Nephron (organoid): ENCODE data around the gene SLC9A3.
"Not testable (repeated sequence)": the region's sequence is repeated elsewhere in the genome, so short reads cannot be mapped to it uniquely, and the experiment has no call there.

Source experiments
- H3K27ac Mint-ChIP-seq, 3 experiments: 2 replicates each; pipeline ENCODE4 v1.8.0; 2020; ENCODE audit warnings: mixed read lengths in 3 of 3, mild to moderate bottlenecking in 2 of 3, moderate library complexity in 1 of 3
- H3K27me3 Mint-ChIP-seq: 2 replicates; pipeline ENCODE4 v1.8.0; 2021; ENCODE audit warnings: low read depth, mild to moderate bottlenecking, moderate library complexity, mixed read lengths
- H3K36me3 Mint-ChIP-seq: 2 replicates; pipeline ENCODE4 v1.8.0; 2020; ENCODE audit warnings: low read depth, mixed read lengths
- H3K4me1 Mint-ChIP-seq: 2 replicates; pipeline ENCODE4 v1.8.0; 2020; ENCODE audit warnings: mixed read lengths
- H3K4me3 Mint-ChIP-seq, 3 experiments: 2 replicates each; pipeline ENCODE4 v1.8.0; 2020; ENCODE audit warnings: mild to moderate bottlenecking in 3 of 3, mixed read lengths in 3 of 3, moderate library complexity in 2 of 3
- H3K9me3 Mint-ChIP-seq: 2 replicates; pipeline ENCODE4 v1.8.0; 2020; ENCODE audit warnings: mixed read lengths
- CTCF ChIP-seq, 3 experiments: fragments of 200-600 bp; sonication (generic); IDR thresholded peaks; one replicate each; pipeline ENCODE4 v1.5.0; 2021; ENCODE audit warnings: antibody characterized with exemption in 3 of 3; ENCODE audit not compliant: unreplicated experiment in 3 of 3

SLC9A3 gene

GRCh38 chr5:488744-489688 lies 35.2 kb downstream of the SLC9A3 start:
- no peaks in the 10 kb centered on the region for H3K36me3 Mint-ChIP-seq
- H3K9me3 Mint-ChIP-seq, result no peaks in the 10 kb centered on the region
- no peak overlapping the region for H3K4me3 Mint-ChIP-seq
- H3K27me3 Mint-ChIP-seq, result peaks cover 45% of the 10 kb centered on the region
- H3K4me1 Mint-ChIP-seq, result no peaks in the 10 kb centered on the region
- no peak for TF ChIP-seq CTCF (IDR thresholded peaks at IDR 0.05; ENCODE audit: unreplicated experiment in 3 of 3)
- no peak overlapping the region for H3K27ac Mint-ChIP-seq

- Mint-ChIP-seq H3K4me3 (no peak overlapping the region), H3K27ac (no peak overlapping the region), H3K4me1 (no peaks in the 10 kb centered on the region), H3K36me3 (no peaks in the 10 kb centered on the region), H3K27me3 (peaks cover 37% of the 10 kb centered on the region), H3K9me3 (no peaks in the 10 kb centered on the region)
- no peak for TF ChIP-seq CTCF (IDR thresholded peaks at IDR 0.05; ENCODE audit: unreplicated experiment in 3 of 3)
Measured at GRCh38 chr5:488241-488640, 36.0 kb downstream of the SLC9A3 start.

- H3K27me3 Mint-ChIP-seq, result peaks cover 25% of the 10 kb centered on the region
- not testable (repeated sequence) for H3K4me3 Mint-ChIP-seq, H3K36me3 Mint-ChIP-seq, H3K9me3 Mint-ChIP-seq, H3K27ac Mint-ChIP-seq, H3K4me1 Mint-ChIP-seq
Measured at GRCh38 chr5:486597-486996, 37.7 kb downstream of the SLC9A3 start.

GRCh38 chr5:485946-486491 lies 38.2 kb downstream of the SLC9A3 start:
- Mint-ChIP-seq H3K36me3 (no peaks in the 10 kb centered on the region), H3K9me3 (no peaks in the 10 kb centered on the region), H3K27me3 (peaks cover 22% of the 10 kb centered on the region), H3K4me3 (no peak overlapping the region), H3K27ac (no peak overlapping the region), H3K4me1 (no peaks in the 10 kb centered on the region)
- no peak for TF ChIP-seq CTCF (IDR thresholded peaks at IDR 0.05; ENCODE audit: unreplicated experiment in 3 of 3)

GRCh38 chr5:485113-485945 lies 38.9 kb downstream of the SLC9A3 start:
- Mint-ChIP-seq H3K4me3 (no peak overlapping the region), H3K9me3 (no peaks in the 10 kb centered on the region), H3K36me3 (no peaks in the 10 kb centered on the region), H3K27me3 (peaks cover 15% of the 10 kb centered on the region), H3K27ac (no peak overlapping the region), H3K4me1 (no peaks in the 10 kb centered on the region)
- no peak for TF ChIP-seq CTCF (IDR thresholded peaks at IDR 0.05; ENCODE audit: unreplicated experiment in 3 of 3)

GRCh38 chr5:484556-484955 lies 39.7 kb downstream of the SLC9A3 start:
- Mint-ChIP-seq H3K4me1 (no peaks in the 10 kb centered on the region), H3K9me3 (no peaks in the 10 kb centered on the region), H3K27me3 (peaks cover 7% of the 10 kb centered on the region), H3K36me3 (no peaks in the 10 kb centered on the region), H3K27ac (no peak overlapping the region), H3K4me3 (no peak overlapping the region)
- TF ChIP-seq CTCF (IDR thresholded peaks at IDR 0.05; ENCODE audit: unreplicated experiment in 3 of 3), result no peak
